Astrocyte of the cerebellum (primary cell): Measurements from ENCODE around the gene GALNT10.

Experiments
- DNase-seq: peaks from one replicate; pipeline ENCODE4 v3.0.0-alpha.2; 2011; ENCODE audit warnings: low read depth
- H3K4me3 ChIP-seq: 2 replicates; pipeline ENCODE4 v1.5.1; 2011; ENCODE audit warnings: mild to moderate bottlenecking, low read depth, low read length, moderate library complexity
- in situ Hi-C: cut with HindIII; loops from 2 replicates; pipeline ENCODE4 v1.10.0; 2017; ENCODE audit warnings: low sequenced_read_pairs
- TF ChIP-seq, protein P1 (sequence below): IDR thresholded peaks from 2 replicates; pipeline ENCODE4 v1.5.1; 2012; ENCODE audit warnings: low read length, low read depth, moderate library complexity, mild to moderate bottlenecking; ENCODE audit errors: missing control alignments

Gene GALNT10

DNA sequence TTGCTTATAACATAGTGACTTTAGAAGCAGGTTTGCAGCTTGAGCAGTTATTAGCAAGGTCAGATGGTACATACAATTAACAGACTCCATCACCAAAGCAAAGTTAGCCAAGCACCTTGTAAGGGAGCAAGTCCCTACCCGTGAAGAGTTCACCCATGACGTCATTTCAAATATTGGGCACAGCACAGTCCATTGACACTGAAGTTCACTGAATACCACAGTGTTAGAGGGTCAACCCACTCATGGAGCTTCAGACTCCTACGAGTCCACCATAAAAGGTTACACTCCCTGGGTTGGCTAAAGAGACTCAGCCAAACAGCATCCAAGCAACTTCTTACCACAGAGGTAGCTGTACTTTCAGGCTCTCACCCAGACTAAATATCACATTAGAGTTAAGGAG lies 77.5 kb downstream of the GALNT10 start:
- in situ Hi-C loops = no loop called here
- TF ChIP-seq, protein P1, sequence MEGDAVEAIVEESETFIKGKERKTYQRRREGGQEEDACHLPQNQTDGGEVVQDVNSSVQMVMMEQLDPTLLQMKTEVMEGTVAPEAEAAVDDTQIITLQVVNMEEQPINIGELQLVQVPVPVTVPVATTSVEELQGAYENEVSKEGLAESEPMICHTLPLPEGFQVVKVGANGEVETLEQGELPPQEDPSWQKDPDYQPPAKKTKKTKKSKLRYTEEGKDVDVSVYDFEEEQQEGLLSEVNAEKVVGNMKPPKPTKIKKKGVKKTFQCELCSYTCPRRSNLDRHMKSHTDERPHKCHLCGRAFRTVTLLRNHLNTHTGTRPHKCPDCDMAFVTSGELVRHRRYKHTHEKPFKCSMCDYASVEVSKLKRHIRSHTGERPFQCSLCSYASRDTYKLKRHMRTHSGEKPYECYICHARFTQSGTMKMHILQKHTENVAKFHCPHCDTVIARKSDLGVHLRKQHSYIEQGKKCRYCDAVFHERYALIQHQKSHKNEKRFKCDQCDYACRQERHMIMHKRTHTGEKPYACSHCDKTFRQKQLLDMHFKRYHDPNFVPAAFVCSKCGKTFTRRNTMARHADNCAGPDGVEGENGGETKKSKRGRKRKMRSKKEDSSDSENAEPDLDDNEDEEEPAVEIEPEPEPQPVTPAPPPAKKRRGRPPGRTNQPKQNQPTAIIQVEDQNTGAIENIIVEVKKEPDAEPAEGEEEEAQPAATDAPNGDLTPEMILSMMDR = no peak
- no peak for DNase-seq
- H3K4me3 ChIP-seq = no peak overlapping the region

DNA sequence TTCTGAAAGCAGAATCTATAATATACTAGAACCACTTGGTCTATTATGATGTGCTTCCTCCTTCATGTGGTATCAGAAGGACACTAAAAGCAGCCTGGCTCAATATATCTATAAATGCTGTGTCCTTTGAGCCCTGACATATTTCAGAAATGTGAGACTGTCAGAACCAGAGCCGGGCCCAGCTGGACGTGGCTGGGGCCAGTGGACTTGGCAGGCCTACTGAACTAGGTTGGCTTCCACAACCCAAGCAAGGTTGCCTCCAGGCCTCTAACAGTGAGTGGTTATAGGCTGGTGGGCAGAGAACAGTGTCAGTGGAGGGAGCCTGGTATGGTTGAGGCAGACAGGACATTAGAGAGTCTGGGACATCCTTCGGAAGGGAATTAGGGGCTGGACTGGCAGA lies 78.9 kb downstream of the GALNT10 start:
- no peak for DNase-seq
- TF ChIP-seq, protein P1 = no peak
- H3K4me3 ChIP-seq = no peak overlapping the region
- in situ Hi-C loops = no loop called here

DNA sequence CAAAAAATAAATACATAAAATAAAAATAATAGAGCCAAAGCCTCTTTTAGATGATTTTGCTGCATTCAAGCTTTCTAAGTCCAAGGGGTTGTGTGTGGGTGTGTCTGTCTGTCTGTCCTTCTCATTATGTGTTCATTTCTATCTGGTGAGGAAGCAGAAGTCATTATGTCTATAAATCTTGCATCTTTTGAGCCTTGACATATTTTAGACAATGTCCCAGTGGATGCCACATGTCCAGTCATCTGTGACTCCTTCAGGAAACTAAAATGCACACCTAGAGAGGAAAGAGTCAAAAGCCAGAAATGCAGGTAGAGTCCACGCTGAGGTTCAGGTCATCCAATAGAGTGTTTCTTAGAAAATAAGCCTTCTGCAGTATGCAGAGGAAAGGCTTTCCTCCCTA lies 80.9 kb downstream of the GALNT10 start:
- in situ Hi-C loops = no loop called here
- H3K4me3 ChIP-seq = no peak overlapping the region
- DNase-seq = no peak
- TF ChIP-seq, protein P1 = no peak

DNA sequence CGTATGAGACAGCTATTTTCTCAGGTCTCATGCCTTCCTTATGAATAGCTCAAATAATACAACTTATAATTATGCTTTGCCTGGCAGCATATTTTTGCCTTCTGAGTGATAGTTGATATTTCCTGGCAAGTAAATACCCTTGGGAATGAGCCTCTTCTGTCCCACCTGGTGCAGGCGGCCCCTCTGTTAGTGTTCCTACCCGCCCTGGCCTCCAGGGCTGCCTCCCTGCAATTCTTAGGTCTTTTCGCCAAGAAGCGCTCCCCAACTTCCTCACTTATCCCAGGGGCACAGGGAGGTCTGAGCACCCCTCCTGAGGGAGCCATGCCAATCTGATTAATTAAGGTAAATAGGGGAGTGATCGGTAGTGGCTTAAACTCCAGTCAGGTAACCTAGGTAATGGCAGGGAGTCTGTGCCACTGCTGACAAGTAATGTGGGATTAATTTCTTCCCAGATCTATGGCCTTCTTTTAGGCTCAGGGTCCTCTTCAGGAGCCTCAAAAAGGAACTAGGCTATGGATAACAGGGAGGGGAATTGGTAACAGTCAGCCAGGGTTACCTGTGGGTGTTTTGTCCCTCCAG lies 81.5 kb downstream of the GALNT10 start:
- in situ Hi-C loops = no loop called here
- TF ChIP-seq, protein P1 = no peak
- H3K4me3 ChIP-seq = no peak overlapping the region
- no peak for DNase-seq

DNA sequence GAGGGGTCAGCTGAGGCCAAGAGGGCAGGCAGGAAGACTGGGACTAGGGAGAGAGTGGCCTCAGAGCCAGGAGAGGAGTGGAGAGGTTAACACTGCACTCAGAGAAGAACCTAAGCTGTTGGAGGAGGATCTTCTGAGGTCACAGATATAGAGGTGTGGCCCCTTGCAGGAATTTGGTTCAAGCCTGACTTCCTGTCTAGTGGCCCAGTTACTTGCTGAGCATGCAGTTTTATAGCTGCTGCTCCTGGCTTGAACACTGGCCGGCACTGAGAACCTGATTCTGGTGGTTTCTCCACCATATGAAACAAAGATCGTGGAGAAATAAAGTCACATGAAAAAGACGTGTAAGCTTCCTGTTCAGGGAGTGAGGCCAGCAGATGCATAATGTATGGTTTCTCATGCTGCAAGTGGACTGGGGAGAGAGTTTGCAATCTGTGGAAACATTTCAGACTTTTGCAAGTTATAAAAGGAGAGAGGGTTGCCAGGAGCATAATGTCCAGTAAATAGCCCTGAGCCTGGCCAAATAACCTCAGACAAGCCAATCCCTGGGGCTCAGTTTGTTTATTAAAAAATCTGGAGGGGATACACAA lies 82.6 kb downstream of the GALNT10 start:
- in situ Hi-C loops = no loop called here
- peak; percentile 19 for DNase-seq
- H3K4me3 ChIP-seq = no peak overlapping the region
- TF ChIP-seq, protein P1 = no peak

DNA sequence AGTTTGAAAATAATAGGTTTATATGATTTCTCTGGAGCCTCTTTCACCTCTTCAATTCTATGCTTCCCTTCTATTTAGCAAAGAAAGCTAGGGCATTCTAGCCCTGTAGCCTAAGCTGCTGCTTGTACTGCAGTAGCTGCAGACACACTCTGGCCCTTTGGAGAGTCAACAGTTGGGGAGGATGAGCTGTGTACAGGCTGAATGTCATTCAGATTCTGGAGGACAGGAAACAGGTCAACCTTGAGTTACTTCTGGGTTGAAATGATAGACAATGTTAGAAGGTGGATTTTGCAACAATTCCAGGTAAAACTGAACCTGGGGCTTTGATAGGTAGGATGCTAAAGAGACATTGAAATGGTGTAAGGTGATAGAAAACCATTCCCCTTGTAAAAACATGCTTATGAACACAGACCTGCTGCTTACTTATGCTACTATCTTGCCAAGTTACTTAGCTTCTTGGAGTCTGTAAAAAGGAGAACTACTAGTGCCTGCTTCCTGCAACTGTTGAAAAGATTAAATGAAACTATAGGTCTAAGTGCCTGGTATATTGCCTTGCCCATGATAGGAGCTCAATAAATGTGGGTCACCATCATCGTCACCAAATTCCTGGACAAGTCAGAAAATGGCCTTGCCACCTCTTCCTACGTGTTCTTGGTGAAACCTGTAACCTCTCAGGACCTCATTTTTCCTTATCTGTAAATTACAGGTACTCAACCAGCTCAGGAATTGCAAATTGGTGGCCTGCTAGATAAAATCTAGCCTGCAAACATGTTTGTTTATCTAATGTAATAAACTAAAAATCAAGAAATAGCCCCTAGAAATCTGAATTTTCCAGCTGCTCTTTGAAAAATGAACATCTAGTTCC lies 83.7 kb downstream of the GALNT10 start:
- no peak overlapping the region for H3K4me3 ChIP-seq
- in situ Hi-C loops = no loop called here
- no peak for DNase-seq
- TF ChIP-seq, protein P1 = no peak
